Measurements from ENCODE around the gene OSBPL5.

DNA sequence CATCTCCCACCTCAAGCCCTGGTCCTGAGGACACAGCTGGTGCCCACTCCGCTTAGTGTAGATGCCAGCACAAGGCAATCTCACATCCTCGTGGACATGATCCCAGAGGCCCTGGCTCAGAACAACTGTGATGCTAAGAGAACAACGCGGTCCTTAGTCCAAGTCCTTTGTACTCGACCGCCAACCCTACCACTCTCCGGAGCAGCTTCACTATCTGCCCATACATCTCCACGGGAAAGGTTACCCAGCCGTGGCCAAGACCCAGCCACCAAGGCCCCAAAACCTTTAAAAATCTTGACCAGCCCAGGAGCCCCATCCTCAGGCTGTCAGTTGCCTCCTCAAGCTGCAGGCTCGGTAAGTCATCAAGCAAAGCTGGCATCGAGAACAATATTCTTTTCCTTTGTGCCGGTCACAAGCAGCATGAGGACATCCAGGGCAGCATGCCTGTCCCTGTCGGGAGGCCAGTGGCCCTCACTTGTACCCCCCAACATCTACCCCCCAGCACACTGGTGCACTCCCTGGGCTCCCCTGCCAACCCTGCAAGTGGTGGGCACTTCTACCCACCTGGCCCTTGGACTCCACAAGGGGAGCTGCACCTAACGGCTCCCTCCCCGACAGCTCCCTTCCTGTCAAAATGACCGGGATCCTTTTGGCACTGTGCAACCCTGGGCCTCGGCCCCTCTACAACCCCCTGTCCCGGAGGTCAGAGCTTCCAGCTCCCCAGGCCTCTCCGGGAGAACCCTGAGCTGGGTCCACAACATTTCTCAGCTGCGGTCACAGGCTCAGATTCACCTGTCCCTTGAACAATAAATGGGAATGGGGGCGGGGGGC lies 2.5 kb downstream of the OSBPL5 start:
- TF ChIP-seq, protein P1, sequence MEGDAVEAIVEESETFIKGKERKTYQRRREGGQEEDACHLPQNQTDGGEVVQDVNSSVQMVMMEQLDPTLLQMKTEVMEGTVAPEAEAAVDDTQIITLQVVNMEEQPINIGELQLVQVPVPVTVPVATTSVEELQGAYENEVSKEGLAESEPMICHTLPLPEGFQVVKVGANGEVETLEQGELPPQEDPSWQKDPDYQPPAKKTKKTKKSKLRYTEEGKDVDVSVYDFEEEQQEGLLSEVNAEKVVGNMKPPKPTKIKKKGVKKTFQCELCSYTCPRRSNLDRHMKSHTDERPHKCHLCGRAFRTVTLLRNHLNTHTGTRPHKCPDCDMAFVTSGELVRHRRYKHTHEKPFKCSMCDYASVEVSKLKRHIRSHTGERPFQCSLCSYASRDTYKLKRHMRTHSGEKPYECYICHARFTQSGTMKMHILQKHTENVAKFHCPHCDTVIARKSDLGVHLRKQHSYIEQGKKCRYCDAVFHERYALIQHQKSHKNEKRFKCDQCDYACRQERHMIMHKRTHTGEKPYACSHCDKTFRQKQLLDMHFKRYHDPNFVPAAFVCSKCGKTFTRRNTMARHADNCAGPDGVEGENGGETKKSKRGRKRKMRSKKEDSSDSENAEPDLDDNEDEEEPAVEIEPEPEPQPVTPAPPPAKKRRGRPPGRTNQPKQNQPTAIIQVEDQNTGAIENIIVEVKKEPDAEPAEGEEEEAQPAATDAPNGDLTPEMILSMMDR (IDR thresholded peaks at IDR 0.05): no peak
- TF ChIP-seq ZFX (IDR thresholded peaks at IDR 0.05; ENCODE audit: borderline replicate concordance): no peak
